Ishikawa (cell line): ENCODE measurements around the gene TRDN.

Experiments used
- CREB1 ChIP-seq: IDR thresholded peaks from 2 replicates; pipeline ENCODE4 v1.6.1; 2012; ENCODE audit warnings: low read depth
- EP300 ChIP-seq: IDR thresholded peaks from 2 replicates; pipeline ENCODE4 v1.6.1; 2012; ENCODE audit warnings: borderline replicate concordance
- FOXM1 ChIP-seq: IDR thresholded peaks from 2 replicates; pipeline ENCODE4 v1.6.1; 2012; ENCODE audit warnings: low read depth, borderline replicate concordance
- TAF1 ChIP-seq: IDR thresholded peaks from 2 replicates; pipeline ENCODE4 v1.6.1; 2012; ENCODE audit warnings: low read depth, mild to moderate bottlenecking
- ZBTB7A ChIP-seq: IDR thresholded peaks from 2 replicates; pipeline ENCODE4 v1.6.1; 2012; ENCODE audit warnings: low read depth

DNA sequence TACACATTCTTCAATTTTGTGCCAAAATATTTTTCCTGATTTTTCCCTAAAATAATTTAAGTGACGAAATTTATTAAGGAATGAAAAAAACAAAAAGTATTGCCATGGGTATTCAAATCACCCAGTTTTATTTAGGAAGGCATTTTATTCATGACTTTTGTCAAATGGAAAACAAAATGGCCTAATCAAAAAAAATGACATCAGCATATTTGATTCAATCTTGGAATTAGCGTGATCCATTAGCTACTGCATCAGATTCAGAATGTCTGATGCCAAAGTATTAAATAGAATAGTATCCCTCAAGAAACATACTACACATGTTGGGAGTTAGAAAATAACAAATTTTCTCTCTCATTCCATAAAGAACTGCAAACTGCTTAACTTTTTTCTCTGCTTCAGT lies 129.2 kb downstream of the TRDN start:
- TF ChIP-seq FOXM1 (no peak), CREB1 (no peak), EP300 (no peak), TAF1 (no peak), ZBTB7A (no peak)
